GM10266 (cell line): Measurements from ENCODE around the gene NR1I3.

ENCODE experiments used
- DNase-seq: peaks from one replicate; pipeline ENCODE4 v3.0.0; 2012; ENCODE audit errors: extremely low spot score
- TF ChIP-seq, protein P1 (sequence below): IDR thresholded peaks from 2 replicates; pipeline ENCODE4 v1.5.1; 2012; ENCODE audit warnings: mild to moderate bottlenecking, low read depth; ENCODE audit not compliant: control insufficient read depth, insufficient read depth; ENCODE audit errors: missing control alignments

NR1I3 gene

GRCh38 chr1:161182214-161182613 lies 55.8 kb downstream of the NR1I3 start:
- peak; percentile 54 for DNase-seq
- TF ChIP-seq, protein P1, sequence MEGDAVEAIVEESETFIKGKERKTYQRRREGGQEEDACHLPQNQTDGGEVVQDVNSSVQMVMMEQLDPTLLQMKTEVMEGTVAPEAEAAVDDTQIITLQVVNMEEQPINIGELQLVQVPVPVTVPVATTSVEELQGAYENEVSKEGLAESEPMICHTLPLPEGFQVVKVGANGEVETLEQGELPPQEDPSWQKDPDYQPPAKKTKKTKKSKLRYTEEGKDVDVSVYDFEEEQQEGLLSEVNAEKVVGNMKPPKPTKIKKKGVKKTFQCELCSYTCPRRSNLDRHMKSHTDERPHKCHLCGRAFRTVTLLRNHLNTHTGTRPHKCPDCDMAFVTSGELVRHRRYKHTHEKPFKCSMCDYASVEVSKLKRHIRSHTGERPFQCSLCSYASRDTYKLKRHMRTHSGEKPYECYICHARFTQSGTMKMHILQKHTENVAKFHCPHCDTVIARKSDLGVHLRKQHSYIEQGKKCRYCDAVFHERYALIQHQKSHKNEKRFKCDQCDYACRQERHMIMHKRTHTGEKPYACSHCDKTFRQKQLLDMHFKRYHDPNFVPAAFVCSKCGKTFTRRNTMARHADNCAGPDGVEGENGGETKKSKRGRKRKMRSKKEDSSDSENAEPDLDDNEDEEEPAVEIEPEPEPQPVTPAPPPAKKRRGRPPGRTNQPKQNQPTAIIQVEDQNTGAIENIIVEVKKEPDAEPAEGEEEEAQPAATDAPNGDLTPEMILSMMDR: no peak

GRCh38 chr1:161180639-161181038 lies 57.4 kb downstream of the NR1I3 start:
- TF ChIP-seq, protein P1: peak; percentile 33
- no peak for DNase-seq

DNA sequence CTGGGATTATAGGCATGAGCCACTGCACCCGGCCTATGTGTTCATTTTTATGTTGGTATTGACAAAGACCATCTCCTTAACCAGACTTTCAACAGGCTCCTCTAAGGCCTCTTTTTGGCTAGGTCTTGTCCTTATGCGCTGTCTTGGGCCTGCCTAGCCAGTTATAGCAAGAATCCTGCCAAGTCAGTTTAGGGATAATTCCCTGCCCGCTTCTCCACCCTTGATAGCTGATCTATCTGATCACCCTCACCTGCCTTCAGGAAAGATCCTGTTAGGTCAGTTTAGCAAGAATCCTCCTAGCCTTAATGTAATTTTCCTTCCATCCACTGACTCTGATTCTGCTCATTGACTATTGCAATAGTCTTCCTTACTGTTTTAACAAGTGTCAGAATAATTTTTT lies 58.3 kb downstream of the NR1I3 start:
- TF ChIP-seq, protein P1: no peak

More for the DNA sequence above, 58.3 kb downstream of the NR1I3 start:
- no peak for DNase-seq
